SK-N-SH treated with all-trans-retinoic acid at 6 μM for 48 hours (cell line): Measurements from ENCODE around the gene ISL1.

Experiments used
- GLIS3 ChIP-seq: fragments of 250-450 bp; sonication (Bioruptor Pico); IDR thresholded peaks from 2 replicates; pipeline ENCODE4 v1.5.0; 2020; ENCODE audit warnings: mild to moderate bottlenecking, moderate library complexity
- PPARA ChIP-seq: fragments of 250-450 bp; sonication (Bioruptor Pico); IDR thresholded peaks from 2 replicates; pipeline ENCODE4 v1.5.0; 2020; ENCODE audit warnings: mild to moderate bottlenecking, borderline replicate concordance
- TF ChIP-seq, protein P1 (sequence below): fragments of 250-450 bp; sonication (Bioruptor Pico); IDR thresholded peaks from 2 replicates; pipeline ENCODE4 v1.5.1; 2020; ENCODE audit warnings: low read depth, mild to moderate bottlenecking, moderate library complexity

DNA sequence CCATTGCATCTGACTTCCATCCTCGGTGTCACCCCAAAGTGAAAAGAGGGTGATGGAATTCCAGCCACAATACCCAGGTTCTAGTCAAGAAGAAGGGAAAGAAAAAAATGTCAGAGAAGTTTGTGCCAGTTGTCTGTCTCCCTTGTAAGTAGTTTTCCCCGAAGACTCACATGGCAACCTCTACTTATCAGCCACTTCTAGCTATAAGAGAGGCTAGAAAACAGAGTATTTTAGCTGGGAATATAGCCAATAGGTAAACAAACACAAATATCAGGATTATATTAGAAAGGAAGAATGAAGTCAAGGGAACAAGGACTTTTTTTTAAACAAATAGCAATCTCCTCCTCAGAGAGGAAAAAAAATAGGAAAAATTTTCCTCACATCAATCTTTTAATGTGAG lies 12.2 kb upstream of the ISL1 start:
- TF ChIP-seq PPARA (CRISPR knock-in tag) = no peak
- no peak for TF ChIP-seq GLIS3 (CRISPR knock-in tag)
- TF ChIP-seq, protein P1, sequence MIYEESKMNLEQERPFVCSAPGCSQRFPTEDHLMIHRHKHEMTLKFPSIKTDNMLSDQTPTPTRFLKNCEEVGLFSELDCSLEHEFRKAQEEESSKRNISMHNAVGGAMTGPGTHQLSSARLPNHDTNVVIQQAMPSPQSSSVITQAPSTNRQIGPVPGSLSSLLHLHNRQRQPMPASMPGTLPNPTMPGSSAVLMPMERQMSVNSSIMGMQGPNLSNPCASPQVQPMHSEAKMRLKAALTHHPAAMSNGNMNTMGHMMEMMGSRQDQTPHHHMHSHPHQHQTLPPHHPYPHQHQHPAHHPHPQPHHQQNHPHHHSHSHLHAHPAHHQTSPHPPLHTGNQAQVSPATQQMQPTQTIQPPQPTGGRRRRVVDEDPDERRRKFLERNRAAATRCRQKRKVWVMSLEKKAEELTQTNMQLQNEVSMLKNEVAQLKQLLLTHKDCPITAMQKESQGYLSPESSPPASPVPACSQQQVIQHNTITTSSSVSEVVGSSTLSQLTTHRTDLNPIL (CRISPR knock-in tag) = no peak
